Fibroblast of lung (primary cell): ENCODE data around the gene UPF1. TPM values are rescaled to one million over a fixed set of nuclear protein-coding genes. Genes with fewer than 3 reads are reported as not detected.

Experiments
- DNase-seq, 2 donors: peaks; one replicate each; pipeline versions ENCODE4 v3.0.0 to v3.0.0-alpha.2; 2010; ENCODE audit warnings: low read depth in 2 of 2
- H2AFZ ChIP-seq: 2 replicates; pipeline ENCODE4 v1.5.1; 2012; ENCODE audit warnings: low read length, control low read depth, inconsistent platforms
- H3K27ac ChIP-seq: 2 replicates; pipeline ENCODE4 v1.5.1; 2011; ENCODE audit warnings: low read length, control low read depth; ENCODE audit not compliant: insufficient read depth
- H3K27me3 ChIP-seq: 2 replicates; pipeline ENCODE4 v1.5.1; 2011; ENCODE audit warnings: mild to moderate bottlenecking, low read length; ENCODE audit not compliant: control insufficient read depth, insufficient read depth
- H3K36me3 ChIP-seq: 2 replicates; pipeline ENCODE4 v1.5.1; 2011; ENCODE audit warnings: low read length; ENCODE audit not compliant: control insufficient read depth, insufficient read depth
- H3K4me1 ChIP-seq: 2 replicates; pipeline ENCODE4 v1.5.1; 2011; ENCODE audit warnings: low read length; ENCODE audit not compliant: control insufficient read depth, insufficient read depth; ENCODE audit errors: extremely low read depth
- H3K4me2 ChIP-seq: 2 replicates; pipeline ENCODE4 v1.5.1; 2011; ENCODE audit warnings: low read length, control low read depth; ENCODE audit not compliant: insufficient read depth; ENCODE audit errors: extremely low read depth
- H3K4me3 ChIP-seq, 4 experiments: fragments of 200-600 bp in 1 of 4; sonication (generic) in 1 of 4; replicated peaks in 1 of 4; 2 replicates each; pipeline ENCODE4 v1.5.1; 2011 to 2016; ENCODE audit warnings: low read length in 4 of 4, low read depth in 3 of 4, mild to moderate bottlenecking in 3 of 4, control low read depth in 2 of 4, inconsistent platforms in 1 of 4, mixed read lengths in 1 of 4; ENCODE audit not compliant: insufficient read depth in 1 of 4; ENCODE audit errors: control extremely low read depth in 1 of 4
- H3K79me2 ChIP-seq: 2 replicates; pipeline ENCODE4 v1.5.1; 2012; ENCODE audit warnings: mild to moderate bottlenecking, low read length, inconsistent platforms; ENCODE audit not compliant: control insufficient read depth, insufficient read depth
- H3K9ac ChIP-seq: 2 replicates; pipeline ENCODE4 v1.5.1; 2011; ENCODE audit warnings: mild to moderate bottlenecking, low read length, control low read depth; ENCODE audit not compliant: insufficient read depth
- H3K9me3 ChIP-seq: 2 replicates; pipeline ENCODE4 v1.5.1; 2012; ENCODE audit warnings: low read depth, low read length; ENCODE audit not compliant: control insufficient read depth, insufficient read depth
- H4K20me1 ChIP-seq: 2 replicates; pipeline ENCODE4 v1.5.1; 2011; ENCODE audit warnings: low read length; ENCODE audit not compliant: control insufficient read depth, insufficient read depth; ENCODE audit errors: extremely low read depth
- CTCF ChIP-seq, 2 donors: IDR thresholded peaks in 1 of 2; conservative IDR thresholded peaks in 1 of 2; 1 replicate in 1 of 2; 2 replicates in 1 of 2; pipeline ENCODE4 v1.5.1; 2011 to 2012; ENCODE audit warnings: low read length in 2 of 2, control low read depth in 1 of 2, inconsistent platforms in 1 of 2, low read depth in 1 of 2, mild to moderate bottlenecking in 1 of 2
- EZH2 ChIP-seq: IDR thresholded peaks from 2 replicates; pipeline ENCODE4 v1.5.1; 2012; ENCODE audit warnings: low read length, control low read depth, mild to moderate bottlenecking; ENCODE audit errors: missing control alignments
- polyA plus RNA-seq, 2 donors: library from polyadenylated mRNA; depleted of rRNA in 1 of 2; stranded (reverse) in 1 of 2; unstranded in 1 of 2; fragments of >200 nt; gene quantifications; 2 replicates each; pipeline ENCODE4 v1.2.1, GENCODE V29; 2011 to 2012; ENCODE audit warnings: missing spikeins in 1 of 2
- total RNA-seq: library from RNA; depleted of rRNA; stranded (reverse); fragments of >200 nt; gene quantifications from 2 replicates; pipeline ENCODE4 v1.2.1, GENCODE V29; 2014

UPF1 gene
- total and polyA plus RNA-seq, 2 donors (not counting 1 experiment from before 2014, with no cell fraction given), result 20.5 to 57.1 TPM

- Histone ChIP-seq H3K9me3 (no peaks in the 10 kb centered on the region), H3K27me3 (no peaks in the 10 kb centered on the region), H4K20me1 (peaks cover 4% of the 10 kb centered on the region), H2AFZ (no peak overlapping the region), H3K4me1 (peaks cover 3% of the 10 kb centered on the region), H3K4me3 (no peak overlapping the region), H3K27ac (no peak overlapping the region), H3K79me2 (peaks cover 18% of the 10 kb centered on the region), H3K36me3 (no peaks in the 10 kb centered on the region), H3K4me2 (no peak overlapping the region), H3K9ac (no peak overlapping the region)
- no peak for TF ChIP-seq EZH2
- no peak for TF ChIP-seq CTCF (conservative IDR thresholded peaks at IDR 0.05 in 1 of 2, IDR thresholded peaks at IDR 0.05 in 1 of 2; ENCODE audit: low read depth in 1 of 2, low read length in 2 of 2)
- DNase-seq, result no peak
Measured at GRCh38 chr19:18828786-18829185, 3.0 kb upstream of the UPF1 start.

DNA sequence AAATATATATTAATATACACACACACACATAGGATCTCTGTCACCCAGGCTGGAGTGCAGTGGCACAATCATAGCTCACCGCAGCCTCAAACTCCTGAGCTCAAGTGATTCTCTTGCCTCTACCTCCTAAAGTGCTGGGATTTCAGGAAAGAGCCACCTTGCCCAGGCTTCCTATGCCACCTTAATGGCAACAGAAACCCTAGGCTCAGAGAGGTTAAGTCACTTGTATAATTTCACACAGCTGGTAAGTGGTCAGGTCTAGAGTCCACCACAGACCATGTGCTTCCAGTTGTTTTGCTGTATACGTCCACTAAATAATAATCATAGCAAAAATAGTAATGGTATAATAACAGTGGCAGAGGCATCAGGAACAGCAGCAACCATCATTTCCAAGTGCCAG is 1.3 kb upstream of the UPF1 start:
- no peak overlapping the region for H2AFZ ChIP-seq
- H3K27me3 ChIP-seq, result no peaks in the 10 kb centered on the region
- H3K79me2 ChIP-seq, result peaks cover 35% of the 10 kb centered on the region
- H3K27ac ChIP-seq, result no peak overlapping the region
- no peak for DNase-seq
- H3K4me3 ChIP-seq, result no peak overlapping the region
- H3K4me2 ChIP-seq, result no peak overlapping the region
- H3K9ac ChIP-seq, result no peak overlapping the region
- peaks cover 4% of the 10 kb centered on the region for H3K4me1 ChIP-seq
- peaks cover 4% of the 10 kb centered on the region for H4K20me1 ChIP-seq
- TF ChIP-seq CTCF (conservative IDR thresholded peaks at IDR 0.05 in 1 of 2, IDR thresholded peaks at IDR 0.05 in 1 of 2; ENCODE audit: low read depth in 1 of 2, low read length in 2 of 2) (no peak), EZH2 (no peak)
- no peaks in the 10 kb centered on the region for H3K9me3 ChIP-seq
- no peaks in the 10 kb centered on the region for H3K36me3 ChIP-seq

DNA sequence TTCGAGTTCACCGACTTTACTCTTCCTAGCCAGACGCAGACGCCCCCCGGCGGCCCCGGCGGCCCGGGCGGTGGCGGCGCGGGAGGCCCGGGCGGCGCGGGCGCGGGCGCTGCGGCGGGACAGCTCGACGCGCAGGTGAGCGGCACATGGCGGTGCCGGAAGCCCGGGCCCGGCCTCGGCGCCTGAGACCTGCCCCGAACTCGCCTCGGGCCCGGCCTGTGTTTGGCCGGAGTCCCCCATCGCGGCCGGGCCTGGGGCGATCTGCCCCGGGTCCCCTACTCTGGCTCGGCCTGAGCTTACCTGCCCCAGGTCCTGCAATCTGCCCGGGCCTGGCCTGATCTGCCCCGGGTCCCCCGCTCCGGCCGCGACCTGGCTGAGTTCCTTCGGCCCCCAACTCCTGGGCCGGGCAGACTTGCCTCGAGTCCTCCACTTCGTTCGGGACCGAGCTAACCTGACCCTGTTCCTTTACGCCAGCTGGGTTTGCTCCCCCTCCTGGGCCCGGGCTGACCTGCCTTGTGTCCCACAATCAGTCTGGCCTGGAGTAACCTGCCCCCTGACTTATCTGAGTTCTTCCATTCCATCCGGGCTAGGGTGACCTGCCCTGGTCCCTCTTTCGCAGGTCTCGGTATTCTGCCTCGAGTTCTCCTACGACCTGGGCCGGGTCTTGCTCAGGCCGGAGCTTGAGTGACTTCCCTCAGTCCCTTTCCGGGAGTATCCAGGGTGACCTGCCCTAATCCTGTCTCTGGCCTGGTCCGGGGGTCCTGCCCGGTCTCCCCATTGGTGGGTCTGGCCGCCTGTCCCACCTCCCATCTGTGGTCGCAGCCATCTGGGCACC is 764 bp downstream of the UPF1 start:
- H3K27ac ChIP-seq, result peak overlapping the region; percentile 78
- H3K4me3 ChIP-seq, result peak overlapping the region; percentile 73 to 92 (median 90)
- H3K27me3 ChIP-seq, result no peaks in the 10 kb centered on the region
- H3K36me3 ChIP-seq, result no peaks in the 10 kb centered on the region
- H3K9me3 ChIP-seq, result no peaks in the 10 kb centered on the region
- peak overlapping the region; percentile 90 for H3K9ac ChIP-seq
- DNase-seq, result peak in 1 of 2 donors; percentile 12
- H4K20me1 ChIP-seq, result peaks cover 5% of the 10 kb centered on the region
- H3K4me2 ChIP-seq, result peak overlapping the region; percentile 100
- peaks cover 56% of the 10 kb centered on the region for H3K79me2 ChIP-seq
- peaks cover 4% of the 10 kb centered on the region for H3K4me1 ChIP-seq
- TF ChIP-seq CTCF (conservative IDR thresholded peaks at IDR 0.05 in 1 of 2, IDR thresholded peaks at IDR 0.05 in 1 of 2; ENCODE audit: low read depth in 1 of 2, low read length in 2 of 2) (peak; percentile 3 to 24), EZH2 (no peak)
- no peak overlapping the region for H2AFZ ChIP-seq
